GM19455 (cell line): ENCODE results near the gene SLC27A6.

ENCODE experiments used
- ATAC-seq: cut with Tn5 transposase; IDR thresholded peaks from one replicate; pipeline ENCODE4 v1.9.1; 2021; ENCODE audit not compliant: unreplicated experiment

The SLC27A6 gene

GRCh38 chr5:129057329-129057728 lies 92.0 kb downstream of the SLC27A6 start:
- ATAC-seq, result no peak

GRCh38 chr5:129061849-129062248 lies 96.6 kb downstream of the SLC27A6 start:
- ATAC-seq, result no peak

- ATAC-seq, result no peak
These were observed 98.3 kb downstream of the SLC27A6 start for GRCh38 chr5:129063483-129064113.

- ATAC-seq, result no peak
These were observed 100.4 kb downstream of the SLC27A6 start for GRCh38 chr5:129065721-129066120.

- no peak for ATAC-seq
These were observed 102.5 kb downstream of the SLC27A6 start for GRCh38 chr5:129067745-129068144.

- peak; percentile 56 for ATAC-seq
These were observed 104.0 kb downstream of the SLC27A6 start for GRCh38 chr5:129069292-129069691.

GRCh38 chr5:129073111-129073510 lies 107.8 kb downstream of the SLC27A6 start:
- no peak for ATAC-seq

GRCh38 chr5:129074903-129075302 lies 109.6 kb downstream of the SLC27A6 start:
- ATAC-seq, result no peak

- ATAC-seq, result no peak
These were observed 112.3 kb downstream of the SLC27A6 start for GRCh38 chr5:129077433-129078075.

GRCh38 chr5:129078247-129078646 lies 113.0 kb downstream of the SLC27A6 start:
- ATAC-seq, result no peak

GRCh38 chr5:129078660-129079059 lies 113.4 kb downstream of the SLC27A6 start:
- no peak for ATAC-seq

- no peak for ATAC-seq
These were observed 114.2 kb downstream of the SLC27A6 start for GRCh38 chr5:129079496-129079895.

GRCh38 chr5:129080766-129081165 lies 115.5 kb downstream of the SLC27A6 start:
- ATAC-seq, result no peak

GRCh38 chr5:129082225-129083136 lies 117.2 kb downstream of the SLC27A6 start:
- ATAC-seq, result no peak
